AG20443 (cell line): ENCODE data around the gene PLCD1.
A peak's percentile ranks its signal among the peaks of the same experiment; 100 is the strongest.
"Not testable (repeated sequence)": the region's sequence is repeated elsewhere in the genome, so short reads cannot be mapped to it uniquely, and the experiment has no call there.

Experiments used
- DNase-seq: peaks from one replicate; pipeline ENCODE4 v3.0.0; 2012; ENCODE audit warnings: low spot score, mixed read lengths

The PLCD1 gene

DNA sequence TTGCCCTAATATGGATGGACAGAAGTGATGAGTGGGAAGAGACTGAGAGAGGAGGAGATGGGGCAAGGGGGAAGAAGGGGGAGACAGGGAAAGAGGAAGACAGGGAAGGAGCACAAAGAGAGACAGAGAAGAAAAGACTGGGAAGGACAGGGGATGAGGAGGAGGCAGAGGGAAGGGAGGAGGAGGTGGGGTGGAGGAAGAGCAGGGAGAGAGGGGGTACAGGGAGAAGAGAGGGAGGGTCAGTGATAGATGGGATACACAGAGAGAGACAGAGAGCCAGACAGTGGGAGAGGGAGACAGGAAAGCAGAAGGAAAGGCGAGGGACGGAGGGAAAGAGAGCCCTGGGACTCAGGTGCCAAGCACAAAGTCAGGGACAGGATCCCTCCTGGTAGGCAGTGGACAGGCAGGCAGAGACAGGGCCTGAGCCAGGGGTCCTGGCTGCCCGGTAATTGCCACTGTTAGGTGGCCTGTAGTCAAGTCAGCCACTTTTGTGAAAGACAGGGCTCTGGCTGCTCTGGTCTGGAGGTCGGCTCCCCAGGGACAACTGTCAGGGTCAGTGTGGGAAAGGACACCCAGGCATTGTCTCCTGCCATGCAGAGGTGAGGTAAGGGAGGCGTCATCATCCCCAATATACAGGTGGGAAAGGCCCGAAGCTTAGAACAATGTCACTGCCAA, 29.1 kb downstream of the PLCD1 start:
- DNase-seq, result no peak

DNA sequence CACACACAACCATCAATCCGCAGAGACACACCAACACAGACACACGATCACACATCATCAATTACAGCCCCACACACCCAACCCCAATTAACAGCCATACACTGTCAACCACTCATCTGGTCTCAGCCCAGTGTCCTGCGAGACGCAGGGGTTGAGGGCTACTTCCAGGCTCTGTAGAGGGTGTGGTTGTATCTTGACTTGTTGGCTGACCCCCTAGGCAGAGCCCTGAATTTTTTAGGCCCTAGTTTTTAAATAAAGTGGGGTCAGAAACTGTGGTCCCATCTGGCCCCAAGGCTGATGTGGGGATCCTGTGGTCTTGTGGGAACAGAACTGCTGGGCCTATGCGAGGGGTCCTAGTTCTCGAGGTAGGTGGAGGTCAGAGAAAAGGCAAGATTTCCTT, 29.6 kb downstream of the PLCD1 start:
- no peak for DNase-seq

DNA sequence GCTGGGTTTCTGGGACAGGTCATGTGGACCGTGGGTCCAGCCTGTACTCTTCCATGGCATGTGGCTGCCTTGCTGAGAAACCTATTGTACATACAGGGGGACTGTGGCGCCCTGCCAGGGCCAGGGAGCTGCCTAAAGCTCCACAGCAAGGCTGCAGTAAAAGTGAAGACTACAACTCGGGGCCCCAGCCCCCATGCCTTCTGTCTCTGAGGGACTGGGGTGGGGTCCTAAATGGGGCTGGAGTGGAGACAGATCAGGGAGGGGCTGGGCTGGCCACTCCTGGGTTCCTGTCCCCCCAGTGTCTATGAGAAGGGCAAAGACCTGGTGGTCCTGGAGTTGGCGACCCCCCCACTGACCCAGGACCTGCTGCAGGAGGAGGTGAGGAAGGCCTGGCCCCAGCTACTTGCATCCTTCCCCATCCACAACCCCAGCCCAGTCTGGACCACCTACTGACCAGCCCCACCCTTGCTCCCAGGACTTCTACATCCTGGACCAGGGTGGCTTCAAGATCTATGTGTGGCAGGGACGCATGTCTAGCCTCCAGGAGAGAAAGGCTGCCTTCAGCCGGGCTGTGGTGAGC, 31.6 kb downstream of the PLCD1 start:
- DNase-seq, result no peak

DNA sequence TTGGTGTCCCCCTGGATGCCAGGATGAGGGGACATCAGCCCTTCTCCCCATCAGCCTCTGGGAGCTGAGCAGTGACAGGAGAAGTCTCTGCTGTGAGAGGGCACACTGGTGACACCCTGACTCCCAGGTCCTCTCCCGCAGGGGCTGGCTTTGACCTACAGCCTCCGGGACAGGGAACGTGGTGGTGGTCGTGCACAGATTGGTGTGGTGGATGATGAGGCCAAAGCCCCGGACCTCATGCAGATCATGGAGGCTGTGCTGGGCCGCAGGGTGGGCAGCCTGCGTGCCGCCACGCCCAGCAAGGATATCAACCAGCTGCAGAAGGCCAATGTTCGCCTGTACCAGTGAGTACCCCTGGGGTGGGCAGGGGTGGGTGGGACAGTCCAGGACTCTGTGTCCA, 32.1 kb downstream of the PLCD1 start:
- DNase-seq, result no peak

DNA sequence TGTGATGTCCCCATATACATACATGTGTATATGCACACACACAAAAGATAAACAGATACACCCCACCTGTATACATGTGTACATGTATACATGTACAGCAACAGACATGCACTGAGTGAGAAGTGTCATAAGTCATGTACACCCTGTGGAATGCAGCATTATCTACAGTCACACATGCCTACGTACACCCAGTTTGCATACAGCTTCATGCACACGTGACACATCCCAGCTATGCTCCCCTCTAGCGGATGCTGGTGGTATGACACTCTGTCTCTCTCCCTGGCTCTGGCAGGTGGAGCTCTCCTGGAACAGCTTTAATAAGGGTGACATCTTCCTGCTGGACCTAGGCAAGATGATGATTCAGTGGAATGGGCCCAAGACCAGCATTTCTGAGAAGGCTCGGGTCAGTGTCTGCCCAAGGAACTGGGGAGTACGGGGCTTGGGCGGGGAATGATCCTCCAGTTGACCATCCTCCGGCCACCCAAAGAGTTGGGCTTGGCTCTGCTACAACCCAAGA, 32.6 kb downstream of the PLCD1 start:
- peak; percentile 76 for DNase-seq

DNA sequence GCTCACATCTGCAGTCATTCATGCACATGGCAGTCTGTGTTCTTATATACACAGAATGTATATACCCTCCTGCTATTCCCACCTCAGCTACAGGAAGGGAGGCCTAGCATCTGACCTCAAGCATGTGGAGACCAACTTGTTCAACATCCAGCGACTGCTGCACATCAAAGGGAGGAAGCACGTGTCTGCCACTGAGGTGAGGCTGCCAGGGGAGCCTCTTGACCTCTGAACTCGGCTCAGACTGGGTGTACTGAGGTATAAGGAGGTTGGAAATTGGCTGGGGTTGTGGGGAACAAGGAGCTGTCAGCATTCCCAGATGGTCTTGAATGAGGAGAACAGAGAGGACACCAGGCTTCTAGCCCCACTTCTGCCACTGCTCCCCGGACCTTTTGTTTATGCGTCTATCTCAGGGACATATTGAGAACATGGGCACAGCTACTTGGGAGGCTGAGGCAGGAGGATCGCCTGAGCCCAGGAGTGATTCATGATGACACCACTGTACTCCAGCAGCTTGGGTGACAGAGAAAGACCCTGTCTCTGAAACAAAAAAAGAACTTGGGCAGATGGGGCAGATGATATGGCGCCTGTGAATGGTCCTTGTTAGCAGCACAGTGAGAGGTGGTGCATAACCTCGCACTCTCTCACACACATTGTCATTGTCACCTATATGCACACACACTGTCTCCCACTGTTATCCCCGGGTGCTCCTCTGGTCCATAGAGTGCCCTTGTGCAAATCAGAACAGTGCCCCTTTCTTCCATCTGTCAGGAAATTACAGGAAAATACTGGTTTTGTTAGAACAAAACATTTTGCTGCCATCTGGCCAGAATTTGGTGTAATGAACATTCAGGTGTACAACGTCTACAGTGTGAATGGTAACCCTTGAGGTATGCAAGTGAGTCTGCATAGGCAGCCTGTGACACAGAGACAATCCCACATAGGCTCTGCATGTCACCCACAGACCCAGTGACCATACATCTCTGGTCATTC, 33.5 kb downstream of the PLCD1 start:
- no peak for DNase-seq

DNA sequence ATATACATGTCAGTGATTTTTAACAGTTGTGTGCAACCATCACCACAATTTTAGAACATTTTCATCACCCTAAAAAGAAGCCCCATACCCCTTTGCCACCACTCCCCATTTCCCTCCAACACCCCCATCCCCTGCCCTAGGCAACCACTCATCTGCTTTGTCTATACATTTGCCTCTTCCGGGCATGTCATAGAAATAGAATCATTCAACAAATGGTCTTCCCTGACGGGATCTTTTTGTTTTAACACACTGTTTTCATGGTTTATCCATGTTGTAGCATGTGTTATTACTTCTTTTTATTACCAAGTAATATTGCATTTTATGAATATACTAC, 34.8 kb downstream of the PLCD1 start:
- no peak for DNase-seq

DNA sequence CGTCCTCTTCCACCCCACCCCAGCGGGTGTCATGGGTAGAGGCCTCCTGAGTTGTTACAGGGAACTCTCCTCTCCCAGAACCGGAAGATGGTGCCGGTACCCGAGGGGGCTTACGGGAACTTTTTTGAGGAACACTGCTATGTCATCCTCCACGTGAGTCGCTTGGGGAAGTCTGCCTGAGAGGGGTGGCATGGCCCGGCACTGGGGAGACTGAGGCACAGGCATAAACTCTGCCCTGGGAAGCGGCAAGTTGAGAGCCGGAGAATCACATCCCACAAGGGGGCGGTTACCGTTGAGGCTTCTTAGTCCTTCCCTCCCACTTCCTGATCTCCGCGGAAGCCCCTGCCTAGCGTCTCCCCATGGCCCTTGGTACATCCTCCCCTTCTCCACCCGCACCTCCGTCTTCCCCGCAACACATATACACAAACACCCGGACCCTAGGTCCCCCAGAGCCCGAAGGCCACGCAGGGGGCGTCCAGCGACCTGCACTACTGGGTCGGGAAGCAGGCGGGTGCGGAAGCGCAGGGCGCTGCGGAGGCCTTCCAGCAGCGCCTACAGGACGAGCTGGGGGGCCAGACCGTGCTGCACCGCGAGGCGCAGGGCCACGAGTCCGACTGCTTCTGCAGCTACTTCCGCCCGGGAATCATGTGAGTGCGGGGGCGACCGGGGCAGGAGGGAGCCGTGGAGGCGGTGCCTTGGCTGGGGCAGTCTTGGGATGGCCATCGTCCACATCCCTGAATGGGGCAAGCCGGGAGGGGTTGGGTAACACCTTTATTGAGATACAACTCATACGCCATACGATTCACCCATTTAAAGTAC, 35.4 kb downstream of the PLCD1 start:
- DNase-seq, result peak; percentile 87

DNA sequence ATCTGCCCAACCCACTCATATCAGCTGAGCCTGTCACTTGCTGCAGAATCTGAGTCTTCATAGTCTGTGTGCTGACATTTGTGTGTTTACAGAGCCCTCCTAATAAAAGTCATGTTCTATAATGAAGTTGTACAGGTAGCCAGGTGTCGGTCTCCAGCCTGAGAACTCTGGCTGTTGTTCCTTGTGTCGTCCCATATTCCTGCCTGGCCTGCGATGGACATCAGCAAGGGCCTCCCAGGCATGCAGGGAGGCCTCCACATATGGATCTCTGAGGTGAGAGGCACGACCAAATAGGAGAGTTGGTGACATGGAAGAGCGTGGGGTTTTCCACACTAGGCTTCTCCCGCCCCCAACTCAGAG, 36.0 kb downstream of the PLCD1 start:
- DNase-seq, result no peak

DNA sequence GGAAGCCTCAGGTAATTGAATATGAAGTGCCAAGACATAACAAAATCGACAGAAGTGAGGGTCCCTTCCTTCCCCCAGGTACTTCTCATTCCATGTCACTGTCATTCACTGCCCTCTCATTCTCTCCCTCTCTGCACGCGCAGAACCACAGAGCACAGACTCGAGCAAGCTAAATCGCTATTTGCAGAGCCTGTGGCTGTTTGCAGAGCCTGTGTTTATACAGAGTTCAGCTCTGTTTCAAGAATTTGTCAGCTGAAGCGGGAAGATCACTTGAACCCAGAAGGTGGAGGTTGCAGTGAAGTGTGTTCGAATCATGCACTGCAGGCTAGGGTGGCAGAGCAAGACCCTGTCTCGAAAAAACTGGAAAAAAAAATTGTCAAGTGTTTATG, 36.4 kb downstream of the PLCD1 start:
- no peak for DNase-seq

DNA sequence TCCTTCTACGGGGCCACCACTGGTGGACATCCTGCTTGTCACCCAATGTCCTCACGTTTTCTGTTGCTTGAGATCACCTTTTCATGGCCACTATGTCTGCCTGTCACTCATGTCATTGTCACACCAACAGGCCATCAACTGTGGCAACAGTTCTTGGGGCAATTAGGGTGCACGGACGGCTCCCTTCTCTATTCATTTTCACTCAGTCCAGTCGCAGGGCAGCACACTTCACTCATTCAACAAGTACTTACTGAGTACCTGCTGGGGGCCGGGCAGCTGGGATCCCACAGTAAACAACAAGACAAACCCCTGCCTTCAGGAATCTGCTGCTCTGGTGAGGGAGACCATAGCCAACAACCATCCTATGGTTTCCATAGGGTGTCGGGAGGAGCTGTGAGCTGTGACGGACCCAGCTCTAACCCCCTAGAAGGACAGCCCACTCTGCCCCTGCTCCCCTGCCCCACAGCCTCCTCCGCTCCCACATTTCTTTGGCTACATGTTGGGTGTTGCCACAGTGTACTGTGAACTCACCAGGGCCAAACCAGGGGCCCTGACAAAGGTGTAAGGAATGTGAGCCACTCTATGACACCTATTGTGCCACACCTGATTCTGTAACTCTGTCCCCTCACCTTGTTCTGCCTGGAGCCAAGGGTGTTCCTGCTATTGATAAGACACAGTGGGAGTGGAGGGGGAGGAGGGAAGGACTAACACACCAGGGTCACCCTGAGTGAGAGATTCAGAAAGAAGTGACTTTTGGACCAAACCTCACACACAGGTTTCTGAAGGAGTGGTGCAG, 37.0 kb downstream of the PLCD1 start:
- DNase-seq, result no peak

DNA sequence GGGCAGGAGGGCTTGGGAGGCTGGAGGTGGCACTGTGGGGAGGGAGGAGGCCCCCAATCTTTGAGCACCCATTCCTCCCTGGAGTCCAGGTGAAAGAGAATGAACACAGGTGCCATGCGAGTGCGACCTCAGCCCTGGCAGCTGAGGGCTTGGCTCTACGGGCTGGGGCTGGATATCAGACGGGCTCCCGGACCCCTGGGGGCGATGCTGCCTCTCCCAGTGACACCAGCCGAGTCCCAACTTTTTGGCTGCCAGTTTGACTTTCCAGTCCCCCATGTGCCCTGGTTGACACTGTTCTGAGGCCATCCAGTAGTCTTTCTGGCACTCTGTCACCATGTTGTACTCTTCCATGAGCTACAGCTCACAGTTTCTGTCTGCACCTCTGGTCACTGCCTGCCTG, 37.6 kb downstream of the PLCD1 start:
- DNase-seq, result no peak

DNA sequence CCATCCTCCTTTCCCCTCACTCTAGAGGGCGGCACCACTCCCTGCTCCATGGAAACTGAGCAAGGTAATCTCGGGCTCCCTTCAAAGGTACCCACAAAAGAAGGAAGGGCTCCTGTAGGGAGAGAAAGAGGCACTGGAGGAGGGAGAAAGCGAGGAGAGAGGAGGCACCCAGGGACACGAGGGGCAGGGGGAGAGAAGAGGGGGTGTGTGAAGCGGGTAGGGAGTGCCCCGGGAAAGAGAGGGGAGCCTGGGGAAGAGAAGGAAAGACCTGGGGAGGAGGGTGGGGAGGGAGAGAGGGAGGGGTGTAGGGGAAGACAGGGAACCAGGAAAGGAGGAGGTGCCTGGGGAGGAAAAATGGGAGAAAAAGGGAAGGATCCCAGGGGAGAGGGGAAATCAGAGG, 38.3 kb downstream of the PLCD1 start:
- no peak for DNase-seq

DNA sequence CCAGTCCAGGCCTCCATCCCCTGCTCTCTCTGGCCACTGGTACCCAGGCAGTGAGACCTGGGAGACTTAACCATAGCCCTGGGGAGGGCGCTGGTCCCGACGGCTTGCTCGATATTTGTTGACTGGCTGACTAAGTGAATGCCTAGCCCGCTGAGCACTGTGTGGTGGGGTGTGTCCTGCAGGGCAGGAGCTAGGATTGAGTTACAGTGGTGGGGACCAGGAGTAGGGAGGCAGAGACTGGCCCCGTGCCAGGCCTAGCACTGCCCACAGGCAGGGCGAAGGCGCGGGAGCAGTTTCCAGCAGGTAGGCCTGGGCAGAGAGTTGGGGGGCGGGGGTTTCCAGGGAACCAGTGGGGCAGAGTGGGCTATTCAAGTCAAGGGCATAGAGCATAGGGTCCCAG, 38.9 kb downstream of the PLCD1 start, which contains the start of gene VILL:
Gene VILL (plus strand): TSS at position 260 of the 400 bp plus-strand sequence. CDS start 2,887 bp downstream, outside the sequence.
- DNase-seq, result no peak

DNA sequence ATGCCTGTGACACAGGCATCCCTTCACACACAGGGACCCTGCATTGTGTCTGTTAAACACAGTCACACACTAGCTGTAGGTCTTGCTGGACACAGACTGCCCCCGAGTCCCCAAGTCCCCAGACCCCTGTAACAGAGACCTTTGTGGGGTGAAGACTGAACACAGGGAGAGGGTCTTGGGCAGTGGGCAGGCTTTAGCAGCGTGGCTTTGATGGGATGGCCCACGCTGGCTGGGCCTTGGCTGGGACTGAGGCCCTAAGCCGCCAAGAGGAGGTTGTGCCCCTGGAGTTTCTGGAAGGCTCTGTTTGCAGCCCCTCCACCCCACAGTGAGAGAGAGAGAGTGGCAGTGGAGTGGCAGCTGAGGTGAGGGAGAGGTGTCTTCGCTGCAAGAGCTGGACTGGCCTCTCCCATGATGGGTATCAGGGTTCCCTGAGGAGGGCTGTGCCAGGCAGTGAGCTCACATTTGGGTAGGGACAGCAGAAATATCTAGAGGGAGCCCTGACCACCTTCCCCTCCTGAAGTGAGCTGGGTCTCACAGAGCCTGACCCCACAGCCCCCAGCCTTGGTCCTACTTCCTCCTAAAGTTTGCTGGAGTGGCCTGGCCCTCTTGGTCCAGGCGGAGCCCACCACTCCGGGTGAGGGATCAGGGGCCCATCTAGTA, 39.5 kb downstream of the PLCD1 start:
- no peak for DNase-seq

DNA sequence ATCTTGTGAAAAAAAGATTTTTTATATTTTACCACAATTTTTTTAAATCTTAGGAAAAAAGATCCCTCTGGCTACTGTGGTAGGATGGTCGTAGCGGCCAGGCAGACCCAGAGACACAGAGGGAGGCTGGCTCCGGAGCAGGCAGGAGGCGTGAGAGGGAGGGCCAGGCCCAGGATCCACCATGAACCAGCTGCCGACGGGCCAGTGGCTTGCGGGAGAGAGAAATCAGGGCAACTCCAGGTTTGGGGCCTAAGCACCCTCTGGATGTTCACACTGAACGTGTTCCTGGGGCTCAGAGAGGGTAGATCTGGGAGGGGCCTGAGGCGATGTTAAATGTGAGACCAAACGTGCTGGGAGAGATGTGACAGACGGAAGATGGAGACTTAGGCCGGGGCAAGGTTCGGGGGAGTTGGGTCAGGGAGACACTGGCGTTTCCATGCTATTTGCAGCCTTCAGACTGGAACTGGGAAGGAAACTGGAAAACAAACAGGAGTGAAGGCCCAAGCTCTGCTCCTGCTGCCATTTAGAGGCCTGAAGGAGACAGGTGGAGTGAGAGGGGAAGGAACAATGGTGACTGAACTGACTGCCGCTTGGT, 40.4 kb downstream of the PLCD1 start:
- no peak for DNase-seq

DNA sequence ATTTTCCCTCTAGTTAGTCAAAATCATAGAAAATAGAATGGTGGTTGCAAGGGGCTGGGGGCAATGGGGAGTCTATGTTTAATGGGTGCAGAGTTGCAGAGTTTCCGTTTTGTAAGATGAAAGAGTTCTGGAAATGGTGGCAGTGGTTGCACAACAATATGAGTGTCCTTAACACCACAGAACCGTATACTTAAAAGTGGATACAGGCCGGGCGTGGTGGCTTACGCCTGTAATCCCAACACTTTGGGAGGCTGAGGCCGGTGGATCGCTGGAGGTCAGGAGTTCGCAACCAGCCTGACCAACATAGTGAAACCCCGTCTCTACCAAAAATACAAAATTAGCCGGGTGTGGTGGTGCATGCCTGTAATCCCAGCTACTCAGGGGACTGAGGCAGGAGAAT, 41.1 kb downstream of the PLCD1 start:
- DNase-seq, result not testable (repeated sequence)

DNA sequence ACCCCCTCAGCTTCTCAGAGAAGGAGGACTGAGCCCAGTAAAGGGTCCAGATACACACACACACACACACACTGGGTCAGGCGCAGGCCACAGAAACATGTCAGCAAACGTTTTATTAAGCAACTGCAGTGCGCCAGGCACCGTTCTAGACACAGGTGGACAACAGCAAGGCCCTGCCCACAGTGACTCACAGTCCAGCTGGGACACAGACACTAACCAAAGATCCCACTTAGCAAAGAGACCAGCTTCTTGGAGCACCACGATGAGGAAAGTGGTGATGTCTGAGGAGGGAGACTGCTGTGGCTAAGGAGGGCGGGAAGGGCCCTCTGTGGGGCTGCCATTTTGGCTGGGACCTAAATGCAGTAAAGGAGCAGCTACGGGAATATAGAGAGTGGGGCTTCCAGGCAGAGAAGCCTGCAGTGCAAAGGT, 41.7 kb downstream of the PLCD1 start:
- no peak for DNase-seq

DNA sequence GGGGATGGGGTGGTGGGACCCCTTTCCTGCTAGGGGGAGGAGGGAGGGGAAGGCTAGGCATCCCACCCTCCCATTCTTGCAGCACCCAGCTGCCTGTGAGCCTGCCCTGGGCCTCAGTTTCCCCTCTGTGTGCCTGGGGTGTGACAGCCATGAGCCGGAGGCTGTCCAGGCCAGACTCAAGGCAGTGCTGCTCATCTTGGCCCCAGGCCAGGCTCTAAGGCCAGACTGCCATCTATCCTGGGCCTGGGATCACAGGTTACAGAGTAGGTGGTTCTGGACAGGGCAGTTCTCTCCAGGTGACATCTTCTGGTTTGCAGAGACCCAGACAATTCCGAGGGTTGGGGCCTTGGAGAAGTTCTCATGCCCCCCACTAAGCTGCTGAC, 42.1 kb downstream of the PLCD1 start:
- DNase-seq, result no peak
